GM18502 (cell line): ENCODE measurements around the gene TNIP1.
A peak's percentile ranks its signal among the peaks of the same experiment; 100 is the strongest.

Experiments used
- ATAC-seq: cut with Tn5 transposase; IDR thresholded peaks from one replicate; pipeline ENCODE4 v1.9.1; 2021; ENCODE audit warnings: mild to moderate bottlenecking; ENCODE audit not compliant: unreplicated experiment, poor library complexity

TNIP1 gene

DNA sequence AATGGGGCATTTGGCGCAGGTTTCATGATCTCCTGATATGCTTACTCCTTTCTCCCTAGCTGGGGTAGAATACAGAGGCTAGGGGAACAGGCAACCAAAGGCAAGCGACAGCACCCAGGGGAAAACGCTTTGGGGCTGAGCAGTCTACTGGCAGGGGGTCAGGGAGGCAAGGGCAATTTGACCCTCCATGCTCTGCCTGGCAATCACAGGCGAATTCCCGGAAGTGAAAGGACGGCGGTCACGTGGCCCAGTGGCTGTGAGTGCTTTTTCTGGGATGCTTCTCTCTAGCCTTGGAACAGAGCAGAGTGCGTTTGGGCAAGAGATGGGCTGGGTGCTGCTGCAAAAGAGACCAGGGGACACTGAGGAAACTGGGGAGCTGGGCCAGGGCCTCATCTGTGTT is 54.7 kb downstream of the TNIP1 start:
- ATAC-seq = no peak

DNA sequence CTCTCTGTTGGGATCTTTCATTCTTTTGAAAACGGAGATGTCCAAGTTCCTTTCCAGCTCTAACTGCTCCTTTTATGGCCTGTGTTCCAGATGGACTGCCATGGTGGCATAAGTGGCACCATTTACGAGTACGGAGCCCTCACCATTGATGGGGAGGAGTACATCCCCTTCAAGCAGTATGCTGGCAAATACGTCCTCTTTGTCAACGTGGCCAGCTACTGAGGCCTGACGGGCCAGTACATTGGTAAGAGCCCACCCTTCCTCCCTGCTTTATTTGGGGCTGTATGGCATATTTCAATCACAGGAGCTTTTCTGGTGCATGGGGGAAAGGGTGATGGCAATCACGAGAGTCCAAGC is 55.6 kb downstream of the TNIP1 start:
- ATAC-seq = no peak

DNA sequence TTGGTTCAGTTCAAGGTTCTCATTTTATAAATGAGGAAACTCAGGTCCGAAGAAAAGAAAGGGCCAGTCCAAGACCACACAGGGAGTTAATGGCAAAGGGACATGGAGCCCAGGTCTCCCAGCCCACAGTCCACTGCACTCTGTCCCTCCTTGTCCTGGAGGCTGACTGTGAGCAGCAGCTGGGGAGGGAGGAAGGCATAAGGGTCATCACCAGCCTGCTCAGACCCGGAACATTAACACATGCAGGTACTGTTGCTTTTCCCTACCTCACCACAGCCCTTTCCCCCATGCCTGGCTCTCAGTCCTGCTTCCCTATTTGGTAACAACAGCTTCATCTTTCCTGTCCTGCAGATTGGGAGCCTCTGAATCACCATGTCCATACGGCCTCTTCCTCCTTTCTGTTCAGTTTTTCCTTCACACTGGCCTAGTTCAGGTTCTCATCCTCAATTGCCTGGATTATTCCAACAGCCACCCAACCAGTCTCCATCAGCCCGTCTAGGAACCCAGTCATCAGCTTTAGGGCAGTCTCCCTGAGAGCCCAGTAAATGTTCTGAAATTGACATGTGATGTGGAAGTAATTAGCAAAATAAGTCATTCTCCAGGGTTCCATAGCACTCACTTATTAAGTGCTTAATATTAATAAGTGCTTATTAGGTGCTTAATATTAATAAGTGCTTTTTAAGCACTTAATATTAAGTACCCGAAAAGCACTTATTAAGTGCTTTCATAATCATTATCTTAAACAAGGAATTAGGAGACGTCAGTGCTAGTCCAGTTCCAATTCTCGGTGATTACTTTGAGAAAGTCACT is 56.2 kb downstream of the TNIP1 start:
- no peak for ATAC-seq

DNA sequence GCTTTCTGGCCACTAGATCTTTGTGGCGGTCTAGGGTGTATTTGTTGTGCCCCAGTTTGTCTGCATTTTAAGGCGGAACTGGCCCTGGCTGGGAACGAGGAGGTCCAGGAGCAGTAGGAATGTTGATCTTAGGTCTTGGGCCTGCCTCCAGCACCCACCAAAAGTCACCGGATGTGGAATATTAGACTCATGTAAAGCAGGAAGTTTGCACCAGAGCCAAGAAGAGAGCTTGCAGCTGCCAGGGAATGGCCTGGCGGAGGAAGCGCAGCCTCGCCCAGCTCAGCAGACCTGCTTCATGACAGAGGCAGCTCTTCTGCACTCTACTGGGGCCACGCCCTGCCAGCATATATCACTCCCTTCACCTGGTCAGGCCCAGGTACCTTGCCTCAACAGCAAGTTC is 57.2 kb downstream of the TNIP1 start:
- ATAC-seq = no peak

DNA sequence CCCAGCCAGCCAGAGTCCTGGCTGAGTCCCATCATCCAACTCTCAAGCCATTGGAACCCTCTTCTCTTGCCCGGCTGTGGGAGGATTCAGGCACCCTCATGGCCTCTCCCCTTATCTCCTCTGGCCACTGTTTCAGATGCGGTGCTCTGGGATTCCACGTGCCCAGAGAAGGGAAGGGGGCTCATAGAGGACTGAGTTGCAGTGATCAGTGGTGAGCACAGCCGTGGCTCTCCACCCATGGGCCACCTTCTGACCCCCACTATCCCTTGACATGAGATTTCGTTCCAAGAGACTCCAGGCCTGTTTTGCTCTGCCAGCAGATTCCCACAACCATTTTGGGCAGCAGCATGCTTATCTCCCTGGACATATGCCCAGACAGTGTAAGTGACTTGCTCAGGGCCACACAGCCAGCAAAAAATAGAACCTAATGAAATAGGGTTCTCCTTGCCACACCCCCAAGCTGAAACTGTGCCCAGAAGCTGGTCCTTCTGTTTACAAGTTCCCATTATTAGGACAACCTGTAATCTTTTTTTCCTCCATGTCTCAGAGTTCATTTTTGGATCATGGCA is 57.7 kb downstream of the TNIP1 start:
- ATAC-seq = no peak

DNA sequence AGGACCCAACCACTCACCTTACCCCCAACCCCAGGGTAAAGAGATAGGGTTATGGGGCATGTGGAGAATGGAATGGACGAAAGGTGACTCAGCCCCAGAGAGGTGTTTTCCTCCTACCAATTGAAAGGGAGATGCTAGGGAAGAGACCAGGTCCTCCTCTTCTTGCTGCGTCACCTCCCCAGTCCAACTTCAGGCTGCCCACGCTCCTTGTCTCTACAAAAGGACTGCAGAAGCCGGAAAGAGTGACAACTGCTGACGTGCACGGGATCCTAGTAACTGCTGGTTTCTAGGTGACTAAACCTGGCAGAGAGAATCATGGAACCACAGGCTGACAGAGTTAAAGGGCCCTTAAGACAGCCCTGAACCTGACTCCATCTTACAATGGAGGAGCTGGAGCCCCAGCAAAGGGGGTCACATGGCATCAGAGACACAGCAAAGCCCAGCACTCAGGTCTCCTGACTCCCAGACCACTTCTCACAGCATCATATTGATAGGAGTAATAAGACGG is 58.3 kb downstream of the TNIP1 start:
- ATAC-seq = no peak

DNA sequence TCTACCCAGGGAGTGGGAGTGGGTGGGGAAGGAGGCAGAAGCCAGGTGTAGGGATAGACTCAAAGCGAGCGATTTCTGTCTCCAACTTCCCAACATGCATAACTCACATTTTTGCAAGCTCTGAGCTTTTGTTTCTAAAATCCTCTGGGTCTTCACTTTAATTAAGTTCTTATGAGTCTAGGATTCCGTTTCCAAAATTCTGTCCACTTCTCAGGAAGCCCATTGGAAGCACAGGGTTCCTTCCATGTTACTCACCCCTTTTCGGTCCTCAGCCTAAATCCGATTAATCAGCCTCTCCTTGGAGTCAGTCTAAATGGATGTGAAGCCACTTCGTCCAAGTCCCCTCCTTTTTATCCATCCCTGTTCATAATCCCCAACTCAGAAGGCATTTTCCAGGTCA is 59.1 kb downstream of the TNIP1 start:
- no peak for ATAC-seq

DNA sequence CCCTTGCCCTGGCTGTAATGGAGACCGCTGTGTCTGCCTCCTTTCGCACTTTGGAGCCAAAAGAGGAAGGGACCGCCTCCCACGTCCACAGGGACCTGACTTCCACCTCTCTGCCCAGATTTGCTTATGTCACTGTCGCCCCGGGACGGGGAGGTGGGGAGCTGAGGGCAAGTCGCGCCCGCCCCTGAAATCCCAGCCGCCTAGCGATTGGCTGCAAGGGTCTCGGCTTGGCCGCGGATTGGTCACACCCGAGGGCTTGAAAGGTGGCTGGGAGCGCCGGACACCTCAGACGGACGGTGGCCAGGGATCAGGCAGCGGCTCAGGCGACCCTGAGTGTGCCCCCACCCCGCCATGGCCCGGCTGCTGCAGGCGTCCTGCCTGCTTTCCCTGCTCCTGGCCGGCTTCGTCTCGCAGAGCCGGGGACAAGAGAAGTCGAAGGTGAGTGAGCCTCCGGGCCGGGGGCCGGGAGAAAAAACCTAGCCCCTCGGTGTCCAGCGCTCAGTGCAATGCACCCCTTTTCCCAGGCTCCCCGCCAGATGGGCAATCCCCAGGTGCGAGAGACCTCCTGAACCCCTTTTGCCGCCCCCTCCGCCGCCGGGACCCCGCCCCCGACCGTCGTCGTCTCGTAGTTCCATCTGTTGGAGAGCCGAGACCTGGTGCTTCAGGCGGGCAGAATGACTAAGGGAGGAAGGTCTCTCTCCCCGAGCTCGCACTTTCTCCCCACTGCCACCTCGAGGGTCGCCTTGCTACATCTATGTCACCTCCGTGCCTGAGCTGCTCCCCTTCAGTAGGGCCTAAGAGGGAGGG is 60.3 kb downstream of the TNIP1 start, which contains the start of gene GPX3:
TSS of gene GPX3 (plus strand) at position 288 of the 807 bp plus-strand sequence. CDS start at position 352, 64 bp downstream.
- ATAC-seq = peak; percentile 64

DNA sequence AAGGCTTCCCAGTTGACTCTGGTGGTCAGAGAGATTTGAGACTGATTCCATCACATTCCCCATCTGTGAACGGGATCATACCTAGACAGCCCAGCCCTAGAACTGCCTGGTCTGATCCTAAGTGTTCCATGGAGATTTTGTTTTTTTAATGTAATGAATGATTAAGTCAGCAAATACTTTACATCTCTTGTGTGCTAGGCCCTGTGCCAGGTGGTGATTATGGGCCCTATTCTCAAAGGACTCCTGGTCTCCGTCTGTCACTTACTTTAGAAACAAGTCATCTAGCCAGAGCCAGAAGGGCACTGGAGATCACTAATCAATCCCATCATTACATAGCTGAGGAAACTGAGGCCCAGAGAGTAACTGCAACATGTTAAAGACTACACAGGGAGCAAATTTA is 61.5 kb downstream of the TNIP1 start:
- no peak for ATAC-seq

DNA sequence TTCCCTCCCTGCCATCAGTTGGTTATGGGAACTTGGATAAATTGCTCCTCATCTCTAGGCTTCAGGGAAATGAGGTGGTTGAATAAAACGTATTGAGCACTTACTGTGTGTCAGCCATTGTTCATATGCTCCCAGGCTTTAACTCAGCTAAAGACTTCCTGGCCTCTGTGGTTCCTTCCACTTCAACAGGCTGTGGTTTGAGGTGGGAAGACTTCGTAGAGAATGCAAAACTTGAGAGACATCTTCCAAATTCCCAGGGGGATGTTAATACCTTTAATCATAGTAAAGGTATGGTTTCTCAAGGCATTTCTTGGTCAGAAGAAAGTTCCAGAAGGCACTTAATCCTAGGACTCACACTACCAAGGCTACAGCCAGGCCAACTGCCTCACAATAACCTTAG is 62.0 kb downstream of the TNIP1 start:
- no peak for ATAC-seq

DNA sequence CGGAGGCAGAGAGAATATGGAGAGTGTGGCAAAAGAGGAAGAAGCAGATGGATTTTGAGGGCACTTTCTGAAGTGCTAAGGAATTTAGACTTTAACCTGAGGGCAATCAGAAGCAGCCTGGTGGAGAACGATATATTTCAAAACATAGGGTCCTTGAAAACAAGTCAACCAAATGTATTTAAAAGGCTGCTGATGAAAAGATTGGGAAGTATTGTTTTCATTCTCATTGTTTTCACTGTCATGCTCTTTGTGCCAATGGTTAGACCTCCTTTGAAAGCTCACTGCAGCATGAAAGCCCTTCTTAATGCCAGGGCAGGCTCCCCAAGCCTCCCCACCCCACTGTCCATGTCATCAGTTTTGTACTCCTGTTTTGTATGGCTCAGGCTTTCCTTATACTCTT is 62.9 kb downstream of the TNIP1 start:
- ATAC-seq = no peak

DNA sequence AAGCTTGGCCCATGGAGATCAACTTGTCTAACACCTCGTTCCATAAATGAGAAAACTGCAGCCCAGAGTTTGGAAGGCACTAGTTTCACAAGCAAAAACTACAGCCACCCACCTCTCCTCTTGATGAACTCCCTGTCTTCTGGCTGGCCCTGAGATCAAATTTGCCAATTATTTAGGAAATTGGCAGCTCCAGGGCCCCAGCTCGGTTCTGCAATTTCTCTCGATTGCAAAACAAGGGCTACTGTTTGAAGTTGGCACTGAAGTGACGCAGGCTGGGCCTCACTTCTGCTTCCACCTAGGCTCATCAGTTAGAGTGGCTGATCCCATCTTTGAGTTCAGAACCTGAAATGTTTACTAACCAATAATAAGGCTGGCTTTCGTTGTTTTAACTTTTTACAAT is 64.1 kb downstream of the TNIP1 start:
- no peak for ATAC-seq

DNA sequence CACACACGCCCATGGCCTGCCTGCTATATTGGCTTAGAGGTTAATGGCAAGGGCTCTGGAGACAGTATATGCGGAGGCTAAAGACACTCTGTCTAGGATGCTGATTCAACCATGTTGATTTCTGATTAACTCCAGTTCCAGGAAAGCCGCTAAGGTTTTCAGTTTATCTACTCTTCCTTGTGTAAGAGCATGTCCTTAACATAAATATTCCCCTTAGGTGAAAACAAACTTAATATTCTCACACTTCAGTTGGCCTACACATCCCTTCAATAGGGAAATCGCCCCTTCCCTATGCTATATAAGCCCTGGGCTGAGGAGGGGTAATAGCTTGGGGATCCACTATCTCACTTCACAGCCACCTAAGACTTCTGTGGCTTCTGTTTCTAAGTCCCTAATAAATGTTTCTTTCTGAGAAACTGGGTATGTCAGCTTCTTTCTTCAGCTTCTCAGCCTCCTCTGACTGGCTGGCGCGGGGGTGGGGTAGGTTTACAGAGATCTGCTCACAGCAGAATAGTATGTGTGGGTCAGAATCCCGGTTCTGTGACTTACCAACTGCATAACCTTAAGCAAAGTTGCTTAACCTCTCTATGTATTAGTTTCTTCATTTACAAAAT is 64.8 kb downstream of the TNIP1 start:
- no peak for ATAC-seq

DNA sequence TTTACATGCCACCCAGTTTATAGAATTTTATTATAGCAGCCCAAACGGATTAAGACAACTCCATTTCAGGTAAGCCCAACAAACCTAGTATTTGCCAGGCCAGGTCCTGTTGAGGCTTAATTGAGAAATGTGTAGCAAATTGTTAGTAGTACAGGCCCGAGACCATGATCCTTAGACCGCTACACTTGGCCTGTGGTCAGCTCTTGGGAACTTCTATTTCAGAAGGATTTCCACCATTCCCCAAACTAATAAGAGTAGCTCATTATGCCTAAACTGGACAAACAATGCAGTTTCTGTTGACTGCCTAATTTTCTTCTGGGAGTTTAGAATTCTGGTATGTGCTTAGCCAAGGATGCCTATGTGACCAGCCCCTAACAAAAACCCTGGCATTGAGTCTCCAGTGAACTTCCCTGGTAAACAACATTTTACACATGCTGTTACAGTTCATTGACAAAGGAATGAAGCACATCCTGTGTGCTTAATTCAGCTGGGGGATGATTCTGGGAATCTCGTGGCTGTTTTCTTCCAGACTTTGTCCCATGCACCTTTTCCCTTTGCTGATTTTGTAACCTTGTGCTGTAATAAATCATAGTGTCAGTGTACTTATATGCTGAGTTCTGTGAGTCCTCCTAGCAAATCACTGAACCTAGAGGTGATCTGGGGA is 66.0 kb downstream of the TNIP1 start:
- ATAC-seq = no peak

DNA sequence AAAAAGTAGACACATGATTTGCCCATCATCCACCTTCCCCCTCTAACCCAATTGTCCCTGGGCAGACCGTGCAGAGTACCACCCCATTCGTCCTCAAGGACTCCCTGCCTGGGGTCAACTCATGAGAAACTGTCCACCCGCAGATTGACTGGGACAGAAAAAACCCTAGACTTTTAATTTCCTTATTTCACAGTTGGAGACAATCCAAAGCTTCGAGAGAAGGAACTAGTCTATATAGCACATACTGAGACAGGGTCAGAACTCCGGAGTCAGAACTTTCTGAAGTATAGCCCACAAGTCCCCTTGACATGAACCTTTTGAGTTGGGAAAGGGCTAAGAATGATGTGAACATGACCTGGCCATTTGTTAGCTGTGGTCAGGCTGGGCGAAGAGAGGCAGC is 68.0 kb downstream of the TNIP1 start:
- no peak for ATAC-seq

DNA sequence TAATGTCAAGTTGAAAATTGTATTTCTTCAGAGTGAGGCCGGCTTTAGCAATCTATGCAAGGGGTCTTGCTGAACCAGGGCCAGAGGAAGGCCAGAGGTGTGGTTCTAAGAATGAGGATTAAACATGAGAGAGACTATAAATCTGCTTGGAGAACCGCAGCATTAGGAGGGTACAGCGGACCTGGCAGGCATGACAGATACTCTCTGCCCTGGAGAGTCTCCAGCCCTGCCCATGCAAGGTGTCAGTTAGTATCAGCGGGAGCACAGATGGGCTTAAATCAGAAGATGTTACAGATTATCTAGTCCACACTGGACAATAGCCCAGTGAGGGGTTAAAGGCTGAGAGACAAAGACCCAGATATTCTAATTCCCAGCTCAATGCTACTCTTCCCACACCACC is 71.9 kb downstream of the TNIP1 start:
- no peak for ATAC-seq

DNA sequence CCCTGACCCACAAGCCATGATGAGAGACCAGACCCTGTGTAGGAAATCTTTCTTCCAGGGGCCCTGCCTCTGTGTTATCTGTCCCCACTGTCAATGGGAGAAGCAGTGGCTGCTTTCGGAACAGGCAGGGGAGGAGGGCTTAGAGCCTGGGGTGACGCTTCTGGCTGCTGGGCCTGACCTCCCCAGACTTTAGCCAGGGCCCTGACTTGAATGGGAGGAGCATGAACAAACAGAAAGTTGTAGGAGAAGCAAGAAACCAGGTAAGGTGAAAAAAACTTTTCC is 72.7 kb downstream of the TNIP1 start:
- ATAC-seq = no peak

DNA sequence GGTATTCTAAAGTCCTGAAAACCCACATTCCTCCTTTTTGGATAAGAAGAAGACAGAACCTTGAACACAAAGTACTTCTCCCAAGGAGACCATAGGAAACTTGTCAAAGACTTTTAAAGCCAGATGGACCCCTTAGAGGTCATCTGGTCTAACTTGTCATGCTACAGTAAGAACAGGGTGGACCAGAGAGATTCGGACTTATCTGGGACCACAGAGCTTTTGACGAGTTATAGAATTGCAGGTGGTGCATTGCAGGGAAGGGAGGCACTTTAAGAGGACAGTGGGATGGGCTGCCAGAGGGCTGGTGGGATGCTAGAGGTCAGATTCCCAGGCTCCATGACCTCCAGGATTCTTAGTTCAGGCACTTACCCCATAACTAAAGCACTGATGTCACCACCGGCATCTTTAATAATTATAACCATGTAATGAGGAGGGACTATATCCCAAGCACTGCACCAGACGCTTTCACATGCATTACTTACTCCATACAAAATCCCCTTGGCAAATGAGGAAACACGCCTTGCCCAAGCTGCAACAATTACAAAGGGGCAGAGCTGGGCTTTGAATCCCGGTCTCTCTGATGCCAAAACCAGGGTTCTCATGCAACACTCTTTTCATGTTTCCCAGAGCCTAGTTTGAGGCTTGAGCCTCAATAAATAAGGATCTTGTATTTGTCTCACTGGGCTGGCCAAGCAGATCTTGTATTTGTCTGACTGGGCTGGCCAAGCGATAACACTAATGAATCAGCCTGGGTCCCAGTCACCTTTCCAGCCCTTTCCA is 73.2 kb downstream of the TNIP1 start:
- ATAC-seq = no peak

DNA sequence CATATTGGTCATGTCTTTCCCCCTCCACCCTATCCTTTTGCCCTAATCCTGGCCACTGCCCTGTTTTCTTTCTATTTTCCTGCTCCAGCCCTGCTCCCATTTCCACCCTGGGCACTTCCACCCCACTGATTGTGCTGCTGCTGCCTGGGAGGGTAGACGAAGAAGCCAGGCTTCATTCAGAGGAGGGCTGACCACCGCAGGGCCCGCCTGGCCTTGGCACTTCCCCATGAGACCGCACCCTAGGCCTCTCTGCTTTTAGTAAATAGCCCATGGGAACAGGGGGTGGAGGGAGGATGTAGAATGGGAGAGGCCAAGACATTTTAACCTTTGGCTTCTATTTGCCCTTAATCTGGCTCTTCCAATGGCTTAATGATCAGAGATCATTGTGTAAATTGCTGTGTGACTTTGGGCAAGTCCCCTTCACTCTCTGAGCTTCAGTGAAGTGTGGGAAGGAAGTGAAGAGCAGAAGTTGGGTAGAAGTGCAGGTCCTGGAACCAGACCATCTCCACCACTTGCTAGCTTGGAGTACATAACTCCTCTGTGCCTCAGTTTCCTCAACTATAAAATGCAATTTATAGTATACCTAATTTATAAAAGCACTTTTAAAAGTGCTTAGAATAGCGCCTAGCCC is 74.0 kb downstream of the TNIP1 start:
- no peak for ATAC-seq
